Lung microvascular endothelial cell (primary cell): Measurements from ENCODE around the gene NDOR1. TPM values are rescaled to one million over a fixed set of nuclear protein-coding genes. Genes with fewer than 3 reads are reported as not detected.
A peak's percentile ranks its signal among the peaks of the same experiment; 100 is the strongest.

Experiments
- DNase-seq, 2 donors: peaks; one replicate each; pipeline versions ENCODE4 v3.0.0 to v3.0.0-alpha.2; 2010; ENCODE audit warnings: low read depth in 2 of 2
- total RNA-seq: library from RNA; depleted of rRNA; stranded (reverse); fragments of >200 nt; gene quantifications from 2 replicates; pipeline ENCODE4 v1.2.1, GENCODE V29; 2014

The NDOR1 gene
- 2.2 and 2.4 TPM in 2 replicates for total RNA-seq

GRCh38 chr9:137205126-137206069 is at the start of gene NDOR1, which contains the start of gene TMEM203:
Gene NDOR1 (plus strand): TSS chr9:137205700. CDS start chr9:137205778, 78 bp downstream.
Gene TMEM203 (minus strand): TSS chr9:137205648. CDS start chr9:137205414, 234 bp downstream.
- DNase-seq = peak; percentile 86 to 92

- DNase-seq = peak; percentile 43 to 53
These were observed 48.7 kb upstream of the NDOR1 start for GRCh38 chr9:137156567-137157375.

GRCh38 chr9:137157618-137158415 is 47.7 kb upstream of the NDOR1 start:
- no peak for DNase-seq

- no peak for DNase-seq
These were observed 46.9 kb upstream of the NDOR1 start for GRCh38 chr9:137158625-137159024.

- DNase-seq = no peak
These were observed 46.1 kb upstream of the NDOR1 start for GRCh38 chr9:137159105-137160053.

- no peak for DNase-seq
These were observed 45.5 kb upstream of the NDOR1 start for GRCh38 chr9:137160054-137160425.

GRCh38 chr9:137160716-137161557 is 44.6 kb upstream of the NDOR1 start:
- no peak for DNase-seq

GRCh38 chr9:137161558-137162486 is 43.7 kb upstream of the NDOR1 start:
- no peak for DNase-seq

- peak in 1 of 2 donors; percentile 21 for DNase-seq
These were observed 42.8 kb upstream of the NDOR1 start for GRCh38 chr9:137162505-137163364.

- DNase-seq = peak in 1 of 2 donors; percentile 21
These were observed 42.2 kb upstream of the NDOR1 start for GRCh38 chr9:137163365-137163715.

- no peak for DNase-seq
These were observed 41.7 kb upstream of the NDOR1 start for GRCh38 chr9:137163805-137164204.

- DNase-seq = no peak
These were observed 40.9 kb upstream of the NDOR1 start for GRCh38 chr9:137164370-137165249.

GRCh38 chr9:137165250-137165836 is 40.2 kb upstream of the NDOR1 start:
- DNase-seq = no peak

- no peak for DNase-seq
These were observed 38.9 kb upstream of the NDOR1 start for GRCh38 chr9:137166380-137167229.

GRCh38 chr9:137167277-137167746 is 38.2 kb upstream of the NDOR1 start:
- no peak for DNase-seq
